Panc1 (cell line): Measurements from ENCODE around the gene RANBP1.

ENCODE experiments used
- POLR2AphosphoS5 ChIP-seq: IDR thresholded peaks from 2 replicates; pipeline ENCODE4 v1.6.1; 2012; ENCODE audit warnings: mild to moderate bottlenecking, low read depth, low read length, moderate library complexity
- TF ChIP-seq, protein P1 (sequence below): fragments of 450-650 bp; IDR thresholded peaks from 2 replicates; pipeline ENCODE4 v1.5.1; 2017; ENCODE audit warnings: mild to moderate bottlenecking

DNA sequence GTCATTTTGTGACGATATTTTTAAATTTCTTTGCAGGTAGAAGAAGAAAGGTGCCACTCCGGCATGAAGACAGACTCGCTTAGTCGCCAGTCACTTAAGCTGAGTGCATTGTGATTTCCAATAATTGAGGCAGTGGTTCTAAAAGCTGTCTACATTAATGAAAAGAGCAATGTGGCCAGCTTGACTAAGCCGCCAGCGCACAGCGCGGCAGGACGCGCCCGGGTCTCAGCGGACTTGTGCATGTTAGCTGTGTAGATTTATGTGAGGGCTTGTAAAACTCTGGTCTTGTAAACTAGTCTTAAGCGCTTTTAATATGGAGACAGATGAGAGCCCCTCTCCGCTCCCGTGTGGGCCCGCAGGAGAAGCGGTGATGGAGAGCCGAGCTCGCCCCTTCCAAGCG is 30.3 kb upstream of the RANBP1 start:
- TF ChIP-seq, protein P1, sequence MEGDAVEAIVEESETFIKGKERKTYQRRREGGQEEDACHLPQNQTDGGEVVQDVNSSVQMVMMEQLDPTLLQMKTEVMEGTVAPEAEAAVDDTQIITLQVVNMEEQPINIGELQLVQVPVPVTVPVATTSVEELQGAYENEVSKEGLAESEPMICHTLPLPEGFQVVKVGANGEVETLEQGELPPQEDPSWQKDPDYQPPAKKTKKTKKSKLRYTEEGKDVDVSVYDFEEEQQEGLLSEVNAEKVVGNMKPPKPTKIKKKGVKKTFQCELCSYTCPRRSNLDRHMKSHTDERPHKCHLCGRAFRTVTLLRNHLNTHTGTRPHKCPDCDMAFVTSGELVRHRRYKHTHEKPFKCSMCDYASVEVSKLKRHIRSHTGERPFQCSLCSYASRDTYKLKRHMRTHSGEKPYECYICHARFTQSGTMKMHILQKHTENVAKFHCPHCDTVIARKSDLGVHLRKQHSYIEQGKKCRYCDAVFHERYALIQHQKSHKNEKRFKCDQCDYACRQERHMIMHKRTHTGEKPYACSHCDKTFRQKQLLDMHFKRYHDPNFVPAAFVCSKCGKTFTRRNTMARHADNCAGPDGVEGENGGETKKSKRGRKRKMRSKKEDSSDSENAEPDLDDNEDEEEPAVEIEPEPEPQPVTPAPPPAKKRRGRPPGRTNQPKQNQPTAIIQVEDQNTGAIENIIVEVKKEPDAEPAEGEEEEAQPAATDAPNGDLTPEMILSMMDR: no peak
- TF ChIP-seq POLR2AphosphoS5: no peak
